ENCODE data around the gene PTRH1.

PTRH1 gene

DNA sequence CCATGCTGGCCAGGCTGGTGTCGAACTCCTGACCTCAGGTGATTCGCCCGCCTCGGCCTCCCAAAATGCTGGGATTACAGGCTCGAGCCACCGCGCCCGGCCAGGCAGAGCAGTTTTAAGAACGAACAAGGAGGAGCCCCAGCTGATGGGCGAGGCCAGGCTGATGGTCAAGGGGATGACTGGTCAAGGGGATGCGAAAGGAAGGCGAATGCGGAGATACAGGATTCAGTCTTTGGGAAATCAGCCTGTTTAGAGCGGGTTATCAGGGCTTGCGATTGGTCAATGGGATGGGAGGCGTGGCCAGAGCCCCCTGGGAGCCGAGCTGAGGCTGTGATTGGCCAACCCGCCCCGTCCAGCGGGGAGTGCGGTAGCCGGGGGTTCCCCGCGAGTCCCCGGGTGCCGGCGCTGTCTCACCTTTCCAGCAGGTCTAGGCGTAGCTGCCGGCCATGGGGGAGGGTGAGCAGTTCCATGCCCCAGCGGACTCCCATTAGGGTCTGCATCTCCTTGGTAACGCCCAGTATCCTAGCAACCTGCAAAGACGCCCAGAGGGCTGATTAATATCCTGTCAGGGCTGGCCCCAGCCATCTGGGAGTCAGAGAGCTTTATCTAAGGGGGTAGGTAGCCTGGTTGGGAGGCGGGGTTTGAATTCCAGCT is 27.1 kb upstream of the PTRH1 start:
- in situ Hi-C loops (cut with MboI; ENCODE audit: low sequenced_read_pairs) = no loop called here

- in situ Hi-C loops (cut with MboI; ENCODE audit: low sequenced_read_pairs) = no loop called here
Observed at GRCh38 chr9:127741831-127742434, 26.5 kb upstream of the PTRH1 start.

DNA sequence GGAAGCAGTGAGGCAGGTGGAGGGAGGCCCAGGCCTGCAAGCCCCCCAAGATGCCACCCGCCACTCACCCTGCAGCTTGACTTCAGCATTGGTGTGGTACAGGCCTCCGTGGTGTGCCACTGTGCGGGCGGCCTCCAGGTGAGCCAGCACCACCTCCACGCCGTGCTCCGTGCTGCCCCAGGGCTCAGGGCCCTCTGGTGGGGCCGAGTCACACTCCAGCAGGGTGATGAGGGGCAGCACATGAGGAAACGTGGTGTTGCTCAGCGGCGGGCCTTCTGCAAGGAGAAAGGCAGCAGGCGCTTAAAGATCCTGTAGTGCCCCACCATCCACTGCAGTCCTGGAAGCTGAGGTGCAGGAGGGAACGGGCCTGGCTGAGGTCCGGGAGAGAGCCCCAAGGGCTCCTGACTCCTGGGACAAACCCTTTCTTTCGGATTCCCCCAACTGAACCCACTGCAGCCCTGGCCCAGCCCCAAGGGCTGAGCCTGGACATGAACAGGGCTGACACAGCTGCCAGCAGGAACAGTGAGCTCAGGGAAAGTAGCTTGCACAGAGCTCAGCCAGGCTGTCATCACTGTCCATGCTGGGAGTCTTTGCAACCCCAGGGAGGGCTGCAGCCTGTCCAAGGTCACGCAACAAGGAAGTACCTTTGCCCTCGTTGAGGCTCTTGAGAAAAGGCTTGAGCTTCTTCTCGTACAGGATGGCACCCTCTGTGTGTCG is 24.3 kb upstream of the PTRH1 start:
- in situ Hi-C loops (cut with MboI; ENCODE audit: low sequenced_read_pairs) = no loop called here

GRCh38 chr9:127738666-127739065 is 23.2 kb upstream of the PTRH1 start:
- in situ Hi-C loops (cut with MboI; ENCODE audit: low sequenced_read_pairs) = no loop called here

DNA sequence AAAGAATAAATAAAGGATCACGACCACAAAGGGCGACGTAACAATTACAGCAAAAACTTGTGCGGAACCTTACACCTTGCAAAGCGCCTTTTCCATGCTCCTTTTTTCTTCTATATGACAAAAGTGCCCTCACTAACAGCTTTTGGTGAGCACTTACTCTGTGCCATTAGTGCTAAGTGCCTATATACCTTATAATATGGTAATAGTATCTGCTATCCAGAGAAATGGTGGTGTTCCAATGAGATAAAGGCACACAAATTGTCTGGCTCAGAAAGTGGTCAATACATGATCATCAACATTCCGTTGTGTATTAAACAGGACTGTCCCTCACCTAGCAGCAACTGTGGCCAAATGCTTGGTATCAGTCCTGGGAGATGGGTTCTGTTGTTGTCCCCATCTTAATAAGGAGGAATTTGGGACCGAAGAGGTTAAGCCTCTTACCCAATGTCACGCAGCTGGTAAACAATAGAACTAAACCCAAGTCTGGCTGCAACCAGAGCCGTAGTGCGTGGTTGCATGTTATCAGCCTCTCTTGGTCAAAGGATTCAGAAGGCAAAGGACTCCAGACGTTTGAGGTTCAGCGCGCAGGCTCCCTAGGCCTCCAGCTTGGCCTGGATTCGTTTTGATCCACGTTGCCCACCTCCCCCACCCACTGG is 20.2 kb upstream of the PTRH1 start:
- in situ Hi-C loops (cut with MboI; ENCODE audit: low sequenced_read_pairs) = no loop called here

DNA sequence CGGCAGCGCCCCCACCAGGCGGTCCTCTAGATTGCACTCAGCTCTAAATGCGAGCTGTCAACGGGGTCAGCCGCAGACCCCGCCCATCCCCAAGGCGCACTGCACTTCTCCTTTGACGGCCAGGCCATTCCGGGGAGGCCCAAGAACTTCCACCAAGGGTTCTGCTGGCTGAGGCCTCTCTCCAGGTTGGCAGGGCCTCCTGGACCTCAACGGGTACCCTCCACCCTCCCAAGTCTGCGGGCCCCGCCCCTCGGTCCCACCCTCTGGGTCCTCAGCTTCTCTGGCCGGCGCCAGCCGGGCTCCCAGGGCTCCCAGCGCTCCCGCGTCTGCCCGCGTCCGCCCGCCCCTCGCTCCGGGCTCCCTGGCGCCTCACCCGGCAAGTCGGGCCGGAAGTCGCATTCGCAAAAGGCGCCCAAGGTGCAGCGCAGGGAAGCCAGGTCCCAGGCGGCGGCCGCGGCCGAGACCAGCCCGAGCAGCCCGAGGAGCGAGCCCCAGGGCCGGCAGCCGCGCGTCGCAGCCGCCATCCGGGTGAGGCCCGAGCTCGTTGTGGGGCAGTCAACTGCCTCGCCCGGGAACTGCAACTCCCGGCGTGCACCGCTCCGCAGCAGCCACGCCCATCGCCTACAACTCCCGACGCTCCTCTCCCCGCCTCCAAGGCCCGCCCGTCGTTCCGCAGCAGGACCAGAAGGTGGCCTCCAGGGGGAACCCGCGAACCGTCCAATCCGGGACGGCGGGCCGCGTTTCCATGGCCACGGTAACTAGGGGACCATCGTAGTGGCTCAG is 19.5 kb upstream of the PTRH1 start, which contains the start of gene TOR2A:
TSS of gene TOR2A (minus strand) at position 548 of the 783 bp plus-strand sequence. CDS start at position 524, 24 bp downstream.
- in situ Hi-C loops (cut with MboI; ENCODE audit: low sequenced_read_pairs) = no loop called here

GRCh38 chr9:127734247-127734746 is 18.8 kb upstream of the PTRH1 start:
- in situ Hi-C loops (cut with MboI; ENCODE audit: low sequenced_read_pairs) = no loop called here

- in situ Hi-C loops (cut with MboI; ENCODE audit: low sequenced_read_pairs) = no loop called here
Observed at GRCh38 chr9:127733614-127734013, 18.2 kb upstream of the PTRH1 start.

- in situ Hi-C loops (cut with MboI; ENCODE audit: low sequenced_read_pairs) = no loop called here
Observed at GRCh38 chr9:127732444-127732843, 17.0 kb upstream of the PTRH1 start.

- in situ Hi-C loops (cut with MboI; ENCODE audit: low sequenced_read_pairs) = no loop called here
Observed at GRCh38 chr9:127731938-127732337, 16.5 kb upstream of the PTRH1 start.

GRCh38 chr9:127730799-127731410 is 15.4 kb upstream of the PTRH1 start:
- in situ Hi-C loops (cut with MboI; ENCODE audit: low sequenced_read_pairs) = no loop called here

GRCh38 chr9:127730262-127730661 is 14.8 kb upstream of the PTRH1 start:
- in situ Hi-C loops (cut with MboI; ENCODE audit: low sequenced_read_pairs) = no loop called here

DNA sequence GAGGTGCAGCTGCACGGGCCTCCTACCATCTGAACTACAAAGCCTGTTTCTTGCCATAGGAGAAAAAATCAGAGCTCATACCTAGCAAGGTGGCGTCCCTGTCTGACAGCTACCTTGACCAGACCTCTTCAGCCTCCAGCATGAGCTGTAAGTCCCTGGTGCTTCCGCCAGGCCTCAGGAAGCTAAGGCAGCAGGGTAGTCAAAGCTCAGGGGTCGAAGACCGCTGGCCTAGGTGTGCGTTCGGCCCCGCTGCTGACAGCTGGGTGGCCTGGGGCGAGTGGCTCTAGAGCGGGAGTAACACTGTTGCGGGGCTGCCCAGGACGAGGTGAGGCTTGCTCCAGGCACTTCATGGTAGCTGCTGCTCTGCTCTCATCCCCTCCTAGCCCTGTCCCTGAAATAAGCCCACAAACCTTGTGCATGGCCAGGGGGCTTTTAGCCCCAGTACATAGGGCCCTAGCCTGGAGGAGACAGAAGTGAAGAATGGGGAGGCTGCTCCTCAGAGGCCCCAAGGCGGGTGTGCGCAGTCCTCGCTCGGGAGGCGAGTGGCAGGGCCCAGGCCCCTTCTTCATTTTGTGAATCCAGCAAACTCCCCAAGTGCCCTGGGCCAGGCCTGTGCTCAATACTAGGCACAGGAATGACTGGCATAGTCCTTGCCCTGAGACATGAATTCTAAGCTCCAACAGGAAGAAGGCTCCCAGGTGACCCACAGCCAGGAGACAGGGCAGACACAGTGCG is 14.2 kb upstream of the PTRH1 start:
- in situ Hi-C loops (cut with MboI; ENCODE audit: low sequenced_read_pairs) = no loop called here

GRCh38 chr9:127728808-127729207 is 13.3 kb upstream of the PTRH1 start:
- in situ Hi-C loops (cut with MboI; ENCODE audit: low sequenced_read_pairs) = no loop called here

DNA sequence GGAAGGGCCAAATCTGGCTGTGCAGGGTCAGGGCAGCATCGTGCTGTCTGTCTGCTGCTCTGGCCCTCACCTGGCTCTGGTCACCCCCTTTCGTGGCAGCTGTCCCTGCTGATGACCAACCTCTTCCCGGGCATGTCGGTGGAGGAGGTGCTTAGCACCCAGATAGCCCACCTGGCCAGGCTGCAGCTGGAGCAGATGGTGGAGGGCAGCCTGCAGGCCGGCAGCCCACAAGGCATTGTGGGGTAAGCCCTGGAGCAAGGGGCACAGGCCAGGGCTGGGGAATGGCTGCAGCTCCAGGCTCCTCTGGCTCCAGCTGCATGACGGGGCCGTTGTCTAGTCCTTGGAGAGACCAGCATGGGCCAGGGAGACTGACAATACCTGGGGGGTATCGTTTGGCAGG is 11.4 kb upstream of the PTRH1 start:
- in situ Hi-C loops (cut with MboI; ENCODE audit: low sequenced_read_pairs) = no loop called here

DNA sequence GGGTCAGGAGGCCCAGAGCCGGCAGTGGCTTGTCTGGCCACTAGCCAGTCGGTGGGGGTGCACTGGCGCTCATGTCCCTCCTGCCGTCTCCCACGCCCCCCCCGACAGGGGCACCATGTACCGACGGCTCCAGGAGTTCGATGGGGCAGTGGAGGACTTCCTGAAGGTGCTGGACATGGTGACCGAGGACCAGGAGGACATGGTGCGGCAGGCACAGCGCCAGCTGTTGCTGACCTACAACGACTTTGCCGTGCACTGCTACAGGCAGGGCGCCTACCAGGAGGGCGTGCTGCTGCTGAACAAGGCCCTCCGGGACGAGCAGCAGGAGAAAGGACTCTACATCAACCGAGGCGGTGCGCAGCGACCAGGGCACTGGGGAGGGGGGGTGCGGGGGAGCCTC is 8.5 kb upstream of the PTRH1 start:
- in situ Hi-C loops (cut with MboI; ENCODE audit: low sequenced_read_pairs) = no loop called here

DNA sequence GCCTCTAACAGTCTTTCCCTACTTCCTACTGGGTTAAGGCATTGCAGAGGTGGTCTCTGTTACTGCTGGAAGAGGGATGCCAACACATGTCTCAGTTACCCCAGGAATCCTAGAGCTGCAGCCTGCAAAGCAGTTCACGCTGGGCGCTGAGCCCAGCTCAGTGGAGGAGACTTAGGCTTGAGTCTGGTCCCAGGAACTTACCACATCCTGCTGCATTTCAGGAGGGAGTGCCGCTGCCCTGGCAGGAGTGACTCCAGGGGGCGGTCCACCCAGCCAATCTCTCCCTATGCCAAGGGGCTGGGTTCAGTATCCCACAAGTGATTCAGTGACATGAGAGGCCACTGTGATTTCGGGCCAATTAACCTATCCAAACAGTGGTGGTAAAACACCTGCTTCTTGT is 8.0 kb upstream of the PTRH1 start:
- in situ Hi-C loops (cut with MboI; ENCODE audit: low sequenced_read_pairs) = no loop called here

DNA sequence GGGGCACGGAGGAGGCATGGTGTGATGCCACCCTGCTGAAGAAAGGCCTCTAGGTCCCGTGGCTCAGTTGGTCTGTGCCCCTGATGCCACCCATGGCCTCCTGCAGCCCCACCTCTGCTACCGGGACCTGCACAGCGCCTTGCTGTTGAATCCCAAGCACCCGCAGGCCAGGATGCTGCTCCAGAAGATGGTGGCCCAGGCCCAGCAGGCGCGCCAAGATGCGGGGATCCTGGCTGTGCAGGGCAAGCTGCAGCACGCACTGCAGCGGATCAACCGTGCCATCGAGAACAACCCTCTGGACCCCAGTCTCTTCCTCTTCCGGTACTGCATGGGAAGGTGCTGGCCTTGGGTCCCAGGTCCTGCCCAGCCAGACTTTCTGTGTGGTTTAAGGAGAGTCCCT is 7.5 kb upstream of the PTRH1 start:
- in situ Hi-C loops (cut with MboI; ENCODE audit: low sequenced_read_pairs) = no loop called here

GRCh38 chr9:127722055-127722745 is 6.7 kb upstream of the PTRH1 start:
- in situ Hi-C loops (cut with MboI; ENCODE audit: low sequenced_read_pairs) = no loop called here

All from hTERT RPE-1 (cell line).